ENCODE data around the gene NCAPG2.
"Not testable (repeated sequence)": the region's sequence is repeated elsewhere in the genome, so short reads cannot be mapped to it uniquely, and the experiment has no call there.

NCAPG2 gene

DNA sequence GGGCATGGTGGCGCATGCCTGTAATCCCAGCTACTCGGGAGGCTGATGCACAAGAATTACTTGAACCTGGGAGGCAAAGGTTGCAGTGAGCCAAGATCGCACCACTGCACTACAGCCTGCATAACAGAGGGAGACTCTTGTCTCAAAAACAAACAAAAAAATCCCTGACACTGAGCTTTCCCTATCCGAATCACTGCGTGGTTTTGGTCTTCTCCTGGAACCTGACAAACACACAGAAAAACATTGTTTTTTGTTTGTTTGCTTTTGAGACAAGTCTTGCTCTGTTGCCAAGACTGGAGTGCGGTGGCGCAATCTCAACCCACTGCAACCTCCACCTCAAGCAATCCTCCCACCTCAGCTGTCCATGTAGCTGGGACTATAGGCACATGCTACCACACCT, 66.6 kb downstream of the NCAPG2 start:
- DNase-seq (ENCODE audit: low read depth in 2 of 2), result no peak

DNA sequence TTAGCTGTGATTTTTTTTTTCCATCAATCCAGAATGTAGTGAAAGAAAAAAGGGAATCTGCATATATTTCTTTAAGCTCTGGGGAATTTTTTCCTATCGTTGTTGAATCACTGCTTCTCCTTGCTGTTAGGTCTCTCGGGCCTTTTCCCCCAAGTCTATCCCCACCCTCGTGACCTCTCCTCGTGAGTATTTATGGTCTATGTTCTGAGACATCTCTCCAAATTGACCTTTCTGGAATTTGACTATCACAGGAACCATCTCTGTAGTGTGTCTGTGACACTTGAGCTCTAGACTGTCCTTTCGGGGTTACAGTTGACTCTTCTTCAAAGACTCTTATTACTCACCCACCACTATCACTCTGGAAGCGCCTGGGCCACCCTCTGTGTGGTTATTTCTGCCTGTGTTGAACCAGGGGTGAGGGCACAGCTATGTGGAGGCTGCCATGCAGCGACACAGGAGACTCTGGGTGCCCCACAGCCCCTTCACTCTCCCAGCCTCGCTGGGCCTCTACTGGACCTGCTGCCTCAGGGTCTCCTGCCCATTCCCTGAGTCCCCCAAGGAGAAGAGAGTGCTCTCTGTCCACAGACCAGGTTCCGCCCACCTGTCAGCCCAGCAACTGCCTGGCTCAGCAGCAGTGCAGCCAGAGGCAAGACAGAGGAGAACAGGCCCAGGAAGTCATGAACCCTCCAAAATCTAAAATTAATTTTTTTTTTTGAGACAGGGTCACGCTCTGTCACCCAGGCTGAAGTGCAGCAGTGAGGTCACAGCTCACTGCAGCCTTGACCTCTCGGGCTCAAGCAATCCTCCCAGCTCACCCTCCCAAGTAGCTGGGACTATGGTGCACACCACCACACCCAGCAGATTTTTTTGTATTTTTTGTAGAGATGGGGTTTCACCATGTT, 71.3 kb downstream of the NCAPG2 start:
- no peak for DNase-seq (ENCODE audit: low read depth in 2 of 2)

DNA sequence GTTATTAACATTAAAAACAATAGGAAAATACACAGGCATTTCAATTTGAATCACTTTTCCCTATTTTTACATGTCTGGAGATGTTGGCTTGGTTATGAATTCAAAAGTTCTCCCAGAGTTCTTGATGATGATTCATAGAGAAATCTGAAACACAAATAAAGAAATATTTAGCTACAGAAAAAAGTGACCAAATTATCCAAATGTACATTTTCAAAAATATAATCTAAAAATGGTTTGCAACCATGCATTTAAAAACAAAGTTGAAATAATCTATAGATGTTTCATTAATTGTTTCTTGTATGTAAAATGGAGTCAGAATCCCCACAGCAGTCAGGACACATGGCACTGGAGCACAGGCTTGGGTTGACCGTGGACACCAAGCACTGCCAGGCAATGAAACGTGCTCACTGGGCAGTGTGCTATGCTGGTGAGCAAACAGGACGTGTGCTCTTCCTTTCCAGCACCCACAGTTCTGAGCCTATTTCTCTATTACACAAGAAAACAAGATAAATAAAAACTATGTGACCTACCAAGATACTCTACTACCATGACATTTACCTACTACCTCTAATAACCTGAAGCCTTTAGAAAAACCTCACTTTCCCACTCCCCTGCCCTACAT, 72.9 kb downstream of the NCAPG2 start:
- DNase-seq (ENCODE audit: low read depth in 2 of 2), result no peak

DNA sequence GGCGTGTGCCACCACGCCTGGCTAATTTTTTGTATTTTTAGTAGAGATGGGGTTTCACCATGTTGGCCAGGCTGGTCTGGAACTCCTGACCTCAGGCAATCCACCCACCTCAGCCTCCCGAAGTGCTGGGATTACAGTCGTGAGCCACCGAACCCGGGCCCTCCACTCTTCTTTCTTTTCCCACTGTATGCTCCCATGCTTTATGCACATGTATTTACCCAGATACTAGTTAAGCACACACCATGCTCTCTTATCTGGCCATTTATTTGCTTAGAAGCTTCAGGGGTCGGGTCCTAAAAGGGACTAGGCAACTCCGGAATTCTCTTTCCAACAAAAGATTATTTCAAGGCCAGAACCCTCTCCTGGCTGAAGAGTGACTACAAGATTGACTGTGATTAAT, 78.3 kb downstream of the NCAPG2 start:
- not testable (repeated sequence) for DNase-seq (ENCODE audit: low read depth in 2 of 2)

DNA sequence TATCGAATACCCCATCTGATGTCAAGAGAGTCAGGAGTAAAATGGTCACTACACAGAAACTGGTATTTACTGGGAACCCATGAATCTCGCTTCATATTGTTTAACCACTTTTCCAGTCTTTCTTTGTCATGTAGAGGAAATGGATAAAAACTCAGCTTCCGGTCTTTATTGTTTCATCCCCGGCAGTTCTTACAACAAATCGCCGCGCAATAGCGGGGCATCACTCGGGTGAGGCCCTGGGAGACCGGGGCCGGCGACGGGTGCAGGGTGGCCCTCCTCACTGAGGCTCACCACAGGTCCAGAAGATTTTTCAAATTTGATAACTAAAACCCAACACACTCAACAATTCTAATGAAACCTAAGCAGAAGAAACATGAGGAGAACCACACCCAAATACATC, 81.4 kb downstream of the NCAPG2 start:
- no peak for DNase-seq (ENCODE audit: low read depth in 2 of 2)

DNA sequence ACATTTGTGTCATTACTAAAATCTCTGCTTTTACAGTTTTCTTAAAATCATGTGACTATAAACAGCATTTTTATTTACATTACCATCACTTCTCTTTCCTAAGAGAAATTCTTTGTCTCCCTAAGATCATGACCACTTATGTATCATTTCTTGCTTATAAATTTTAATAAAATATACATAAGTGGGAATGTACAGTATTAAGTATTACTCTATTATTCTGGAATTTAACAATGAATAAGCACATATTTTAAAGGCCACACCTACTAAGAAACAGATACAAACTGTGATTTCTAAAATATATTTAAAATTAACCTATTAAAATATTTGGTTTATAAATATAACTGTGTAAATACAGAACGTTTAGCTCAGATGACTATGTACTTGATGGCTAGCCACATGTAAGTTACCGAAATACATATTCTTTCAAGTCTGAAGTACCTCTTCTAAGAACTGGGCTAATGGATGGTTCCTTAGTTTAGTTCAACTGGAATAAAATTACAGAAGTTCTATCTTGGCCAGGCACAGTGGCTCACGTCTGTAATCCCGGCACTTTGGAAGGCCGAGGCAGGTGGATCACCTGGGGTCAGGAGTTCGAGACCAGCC, 83.7 kb downstream of the NCAPG2 start:
- no peak for DNase-seq (ENCODE audit: low read depth in 2 of 2)

DNA sequence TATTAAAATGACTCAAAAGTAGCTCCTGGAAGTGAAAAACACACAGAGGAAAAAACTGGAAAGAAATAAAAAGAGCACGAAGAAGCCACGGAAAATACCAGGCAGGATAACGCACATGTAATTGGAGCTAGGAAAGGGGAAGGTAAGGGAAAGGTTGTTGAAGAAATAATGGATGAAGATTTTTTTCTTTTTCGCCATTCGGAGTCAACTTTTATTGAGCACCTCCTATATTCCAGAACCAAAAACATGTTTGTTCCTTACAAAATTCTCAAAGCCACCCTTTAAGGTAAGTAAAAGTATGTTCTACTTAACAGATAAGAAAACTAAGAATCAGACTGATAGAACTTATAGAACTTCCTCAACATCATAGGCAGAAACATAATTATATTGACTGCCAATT, 84.2 kb downstream of the NCAPG2 start:
- DNase-seq (ENCODE audit: low read depth in 2 of 2), result no peak

DNA sequence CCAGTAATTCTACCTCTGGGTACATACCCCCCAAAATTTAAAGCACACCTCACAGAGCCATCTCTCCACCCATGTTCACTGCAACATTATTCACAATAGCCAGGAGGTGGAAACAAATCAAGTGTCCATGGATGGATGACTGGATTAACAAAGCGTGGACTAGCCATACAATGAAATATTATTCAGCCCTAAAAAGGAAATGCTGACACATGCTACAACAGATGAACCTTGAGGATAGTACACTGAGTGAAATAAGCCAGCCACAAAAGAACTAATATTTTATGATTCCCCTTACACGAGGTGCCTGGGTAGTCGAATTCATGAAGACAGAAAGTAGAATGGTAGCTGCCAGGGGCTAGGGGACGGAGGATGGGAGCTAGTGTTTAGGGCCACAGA, 85.9 kb downstream of the NCAPG2 start:
- no peak for DNase-seq (ENCODE audit: low read depth in 2 of 2)

DNA sequence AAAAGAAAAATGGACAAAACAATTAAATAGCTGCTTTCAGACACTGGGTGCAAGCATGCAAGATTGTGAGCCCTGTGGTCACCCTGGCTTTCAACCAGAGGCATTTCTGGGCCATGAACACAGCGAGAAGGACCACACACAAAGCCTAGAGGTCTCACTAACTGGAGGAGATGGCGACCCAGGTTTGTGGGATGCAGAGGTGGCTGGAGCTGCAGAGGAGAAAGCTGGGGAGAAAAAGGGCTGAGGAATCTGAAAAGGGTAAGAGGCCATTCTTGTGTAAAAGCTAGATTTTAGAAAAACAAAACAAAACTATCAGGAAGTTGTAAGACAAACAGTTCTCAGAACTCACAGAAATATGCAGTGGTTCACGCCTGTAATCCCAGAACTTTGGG, 86.9 kb downstream of the NCAPG2 start:
- DNase-seq (ENCODE audit: low read depth in 2 of 2), result no peak

DNA sequence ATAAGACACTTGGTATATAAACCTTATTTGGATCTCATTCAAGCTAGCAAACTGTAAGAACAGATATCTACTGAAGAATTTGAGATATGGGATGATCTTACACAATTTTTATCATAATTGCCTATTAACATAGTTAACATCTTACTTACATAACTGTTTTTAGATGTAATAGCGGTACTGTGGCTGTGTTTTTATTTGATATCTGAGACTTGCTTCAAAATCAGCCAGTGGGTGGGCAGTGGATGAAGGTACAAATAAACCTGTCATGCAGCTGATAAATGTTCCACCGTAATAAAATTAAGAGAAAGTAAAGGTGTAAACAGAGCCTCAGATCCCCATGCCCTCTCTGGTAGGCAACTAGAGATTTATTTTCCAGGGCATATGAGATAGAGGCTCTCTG, 88.6 kb downstream of the NCAPG2 start:
- DNase-seq (ENCODE audit: low read depth in 2 of 2), result no peak

DNA sequence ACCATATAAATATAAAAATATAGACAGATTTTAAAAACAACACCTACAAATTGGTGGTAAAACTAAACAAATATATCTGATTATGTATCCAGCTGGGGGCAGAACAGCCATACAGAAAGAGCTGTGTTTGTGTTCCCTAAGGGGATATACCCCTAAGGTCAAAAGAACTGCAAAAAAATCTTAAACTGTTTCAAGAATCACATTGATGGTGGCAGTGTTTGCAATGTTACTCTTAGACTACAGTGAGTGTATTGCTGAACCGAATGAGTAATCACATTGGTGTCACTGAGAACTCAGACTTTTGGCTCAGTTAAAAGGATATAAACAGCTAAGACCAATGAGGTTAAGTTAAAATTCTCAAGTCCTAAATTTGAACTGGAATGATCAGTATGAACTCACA, 89.9 kb downstream of the NCAPG2 start:
- no peak for DNase-seq (ENCODE audit: low read depth in 2 of 2)

DNA sequence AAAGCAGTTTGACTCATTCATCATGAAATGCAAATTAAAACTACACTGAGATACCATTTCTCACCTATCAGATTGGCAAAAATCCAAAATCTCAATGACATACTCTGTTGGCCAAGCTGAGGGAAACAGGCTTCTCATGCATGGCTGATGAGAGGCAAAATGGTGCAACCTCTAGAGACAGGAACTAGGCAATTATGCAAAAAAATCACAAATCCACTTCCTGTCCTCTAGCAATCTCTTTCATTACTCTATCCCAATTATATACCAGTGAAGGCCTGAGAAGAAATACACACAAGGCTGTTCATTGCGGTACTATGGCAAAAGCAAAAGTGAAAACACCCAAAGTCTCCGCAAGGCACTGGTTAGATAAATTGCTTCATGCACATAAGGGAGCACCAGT, 91.1 kb downstream of the NCAPG2 start:
- no peak for DNase-seq (ENCODE audit: low read depth in 2 of 2)

DNA sequence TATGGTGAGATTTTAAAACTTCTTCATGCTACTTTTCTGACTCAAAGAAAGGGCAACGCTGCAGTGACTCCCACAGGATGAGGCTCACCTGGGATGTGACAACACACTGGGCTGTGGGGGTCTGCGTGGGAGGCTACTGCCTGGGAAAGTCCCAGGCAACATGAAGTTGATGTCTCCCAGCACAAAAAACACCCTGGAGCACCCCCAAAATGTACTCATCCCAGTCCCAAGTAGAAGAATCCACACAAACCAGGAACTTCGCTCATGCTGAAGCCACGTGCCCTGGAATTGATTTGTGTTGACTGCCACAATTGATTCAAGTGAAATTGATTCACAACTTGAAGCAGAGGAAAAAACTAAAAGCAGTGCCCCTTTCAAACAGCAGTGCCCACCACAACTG, 92.1 kb downstream of the NCAPG2 start:
- DNase-seq (ENCODE audit: low read depth in 2 of 2), result no peak

DNA sequence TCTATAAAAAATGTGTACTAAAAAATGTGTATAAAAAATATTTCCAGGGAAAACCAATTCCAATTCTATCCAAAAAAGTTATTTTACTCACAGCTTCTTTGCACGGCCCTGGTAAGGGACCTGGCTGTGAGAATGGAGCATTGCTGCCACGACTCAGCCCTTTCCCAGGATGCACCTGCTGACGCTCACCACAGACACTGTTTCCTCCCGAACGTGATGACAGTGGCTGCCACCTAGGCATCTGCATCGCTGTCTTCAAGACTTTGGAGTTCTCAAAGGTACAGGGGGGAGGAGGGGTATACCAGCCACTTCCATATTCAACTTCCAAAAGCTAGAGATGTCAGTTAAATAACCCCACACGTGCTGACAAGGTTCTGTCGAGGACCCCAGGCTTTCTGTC, 93.1 kb downstream of the NCAPG2 start:
- no peak for DNase-seq (ENCODE audit: low read depth in 2 of 2)

DNA sequence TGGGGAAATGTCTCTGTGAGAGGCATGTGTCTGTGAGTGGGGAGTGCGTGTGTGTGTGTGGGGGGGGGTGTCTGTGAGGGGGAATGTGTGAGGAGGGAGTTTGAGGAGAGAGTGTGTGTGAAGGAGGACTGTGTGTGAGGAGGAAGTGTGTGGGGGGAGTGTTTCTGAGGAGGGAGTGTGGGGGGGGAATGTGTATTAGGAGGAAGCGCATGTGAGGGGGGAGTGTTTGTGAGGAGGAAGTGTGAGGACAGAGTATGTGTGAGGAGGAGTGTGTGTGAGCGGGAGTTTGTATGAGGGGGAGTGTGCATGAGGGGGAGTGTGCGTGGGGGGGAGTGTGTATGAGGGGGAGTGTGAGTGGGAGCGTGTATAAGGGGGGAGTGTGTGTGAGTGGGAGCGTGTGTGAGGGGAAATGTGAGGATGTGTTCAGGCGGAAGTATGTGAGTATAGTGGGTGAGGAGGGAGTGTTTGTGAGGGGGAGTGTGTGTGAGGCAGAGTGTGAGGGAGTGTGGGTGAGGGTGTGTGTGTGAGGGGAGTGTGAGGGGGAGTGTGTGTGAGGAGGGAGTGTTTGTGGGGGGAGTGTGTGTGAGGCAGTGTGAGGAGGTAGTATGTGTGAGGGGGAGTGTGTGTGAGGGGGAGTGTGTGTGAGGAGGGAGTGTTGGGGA, 95.2 kb downstream of the NCAPG2 start:
- DNase-seq (ENCODE audit: low read depth in 2 of 2), result no peak

DNA sequence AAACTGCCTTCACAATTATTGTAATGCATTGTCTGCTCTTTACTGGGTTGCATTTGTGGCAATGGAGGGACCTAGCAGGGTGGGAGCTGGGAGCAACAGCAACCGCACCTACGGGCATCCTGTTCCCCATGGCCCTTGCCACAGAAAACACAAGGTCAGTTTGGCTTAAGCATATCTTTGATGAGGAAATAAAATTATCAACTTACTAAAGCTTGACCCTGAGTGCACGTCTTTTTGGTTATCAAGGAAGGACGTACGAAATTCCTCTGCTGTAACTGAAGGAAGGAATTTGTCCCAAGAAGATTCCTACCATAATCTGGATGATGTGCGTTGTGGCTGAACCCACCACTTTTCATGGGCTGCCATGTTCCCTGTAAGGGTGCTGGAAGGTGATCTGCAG, 97.0 kb downstream of the NCAPG2 start:
- no peak for DNase-seq (ENCODE audit: low read depth in 2 of 2)

DNA sequence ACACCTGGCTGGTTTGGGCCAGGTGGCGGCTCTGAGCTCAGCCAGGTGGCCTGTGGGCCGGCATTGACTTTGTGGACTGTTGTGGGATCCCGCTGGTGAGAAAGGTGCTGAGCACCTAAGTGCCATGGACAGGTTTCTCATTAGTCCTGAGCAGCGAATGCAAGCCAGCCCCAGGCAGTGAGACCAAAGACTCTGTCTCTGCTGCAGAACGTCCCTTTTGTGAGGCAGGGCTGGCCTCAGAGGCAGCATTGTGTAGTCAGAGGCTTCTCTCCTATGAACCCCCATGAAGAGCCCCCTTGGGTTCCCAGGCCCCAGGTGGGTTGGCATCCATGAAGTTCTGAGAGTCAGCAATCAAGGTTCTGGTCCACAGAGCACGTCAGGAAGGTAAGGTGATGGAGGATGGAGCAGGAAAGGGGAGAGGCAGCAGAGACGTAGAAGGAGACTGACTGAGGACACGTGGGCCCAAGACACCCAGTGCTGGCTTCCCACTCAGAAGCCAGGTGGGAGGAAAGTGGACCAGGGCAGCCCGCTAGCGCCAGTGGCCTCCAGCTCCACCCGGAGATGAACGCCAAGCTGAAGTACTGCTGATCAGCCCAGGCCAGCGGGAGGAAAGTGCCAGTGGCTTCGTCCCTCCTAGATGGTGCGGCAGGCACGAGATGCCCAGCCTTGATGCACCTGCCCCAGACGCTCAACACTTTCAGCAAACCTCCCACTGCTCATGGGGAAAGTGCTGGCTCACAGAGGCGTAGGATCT, 97.8 kb downstream of the NCAPG2 start:
- no peak for DNase-seq (ENCODE audit: low read depth in 2 of 2)

DNA sequence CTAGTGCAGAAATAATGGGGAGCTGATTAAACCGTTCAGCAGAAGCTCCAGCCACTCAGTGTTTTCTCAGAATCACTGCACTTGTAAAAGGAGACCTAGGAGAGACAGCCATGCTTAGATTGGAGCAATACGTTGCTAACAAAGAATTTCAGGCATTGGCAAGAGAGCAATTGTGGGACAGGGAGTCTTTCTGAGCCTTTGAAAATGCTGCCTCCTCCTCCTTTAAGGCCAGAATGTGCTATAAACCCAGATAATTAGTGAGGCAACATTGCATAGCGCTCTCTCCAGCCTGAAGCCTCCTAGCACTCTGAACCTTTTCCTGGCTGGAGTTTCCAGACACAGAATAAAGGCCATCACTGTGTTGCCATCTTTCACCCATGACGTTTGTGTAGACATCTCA, 98.5 kb downstream of the NCAPG2 start:
- DNase-seq (ENCODE audit: low read depth in 2 of 2), result no peak

DNA sequence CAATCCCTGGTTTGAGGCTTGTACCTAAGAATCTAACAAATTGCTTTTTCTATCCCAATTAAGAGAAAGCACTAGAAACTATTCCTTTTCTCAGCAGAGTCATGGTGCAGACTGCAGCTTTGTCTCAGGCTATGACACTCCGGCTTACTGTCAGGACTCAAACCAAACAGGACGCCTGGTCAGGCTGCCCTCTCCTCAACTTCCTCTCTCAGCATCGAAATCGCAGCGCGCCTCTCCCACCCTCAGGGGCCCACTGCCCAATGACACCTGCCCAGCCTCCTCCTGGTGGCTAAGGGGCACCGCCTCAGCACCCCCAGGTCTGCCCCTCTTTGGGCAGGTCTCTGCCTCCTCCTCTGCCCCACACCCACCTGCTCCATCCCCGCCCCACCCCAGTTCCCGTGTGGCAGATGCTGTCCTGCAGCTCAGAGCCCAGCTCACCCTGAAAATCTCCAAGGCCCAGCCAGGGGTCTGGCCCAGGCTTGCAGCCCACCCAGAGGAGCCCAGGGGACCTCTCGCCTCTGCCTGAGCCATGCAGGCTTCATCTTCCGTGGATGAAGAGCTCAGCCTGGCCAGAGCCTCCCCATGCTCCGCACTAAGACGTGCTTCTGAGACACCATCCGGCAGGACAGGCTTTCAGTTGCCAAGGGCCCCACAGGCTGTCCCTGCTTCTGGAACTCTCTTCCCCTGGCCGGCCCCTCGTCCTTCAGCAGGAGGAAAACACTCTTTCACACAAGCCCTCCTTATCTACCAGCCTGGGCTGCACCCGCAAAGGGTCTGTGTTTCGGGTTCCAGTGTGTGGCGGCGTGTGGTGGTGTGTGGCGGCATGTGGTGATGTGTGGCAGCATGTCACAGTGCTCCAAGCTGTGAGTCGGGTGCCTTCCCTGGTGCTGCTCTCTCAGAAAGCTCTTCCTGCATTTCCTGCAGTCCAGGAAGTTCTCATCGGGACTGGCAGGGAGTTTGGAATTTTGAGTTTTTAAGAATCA, 100.5 kb downstream of the NCAPG2 start:
- DNase-seq (ENCODE audit: low read depth in 2 of 2), result no peak

DNA sequence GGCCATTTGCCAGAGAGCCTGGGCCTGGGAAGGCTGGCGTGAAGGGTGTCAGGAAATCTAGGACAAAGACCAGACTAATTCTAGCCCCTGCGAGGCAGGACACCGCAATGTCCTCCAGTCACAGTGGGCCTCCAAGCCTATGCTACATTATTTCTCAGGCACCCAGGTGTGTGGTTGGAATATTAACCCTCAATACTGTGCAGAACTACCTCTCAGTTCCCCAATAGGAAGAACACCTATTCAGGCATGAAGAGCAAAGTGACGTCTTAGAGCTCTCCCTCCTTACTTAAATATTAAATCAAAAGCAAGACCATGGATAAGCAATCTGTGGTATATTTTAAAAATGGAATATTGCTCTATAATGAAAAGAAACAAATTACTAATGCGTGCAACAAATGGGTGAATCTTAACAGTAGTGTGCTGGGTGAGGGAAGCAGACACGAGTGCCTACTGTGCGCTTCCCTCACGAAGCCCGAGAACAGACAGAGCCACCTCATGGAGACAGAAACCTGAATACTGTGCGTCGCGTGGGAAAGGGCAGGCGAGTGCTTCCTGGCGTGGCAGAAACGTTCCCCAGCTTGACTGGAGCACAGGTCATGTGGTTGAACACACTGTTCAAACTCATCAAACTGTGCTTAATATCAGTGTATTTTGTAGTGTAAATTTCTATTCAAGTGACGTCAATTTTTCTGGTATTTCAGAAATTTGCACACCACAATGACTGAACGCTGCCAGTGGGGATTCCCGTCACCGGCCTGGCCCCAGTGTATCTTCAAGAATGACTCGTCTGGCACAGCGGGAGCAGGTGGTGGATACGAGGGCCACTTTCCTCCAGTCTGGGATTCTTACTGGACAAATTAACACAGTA, 101.5 kb downstream of the NCAPG2 start:
- DNase-seq (ENCODE audit: low read depth in 2 of 2), result no peak

Data from stimulated activated CD4-positive, alpha-beta T cell treated with anti-CD3 and anti-CD28 coated beads, Interleukin-12 subunit alpha, Interleukin-12 subunit beta, amount 100 ng/mL, for 24 hours (primary cell).